ENCODE results near the gene PAK5. TPM values are rescaled to one million over a fixed set of nuclear protein-coding genes. Genes with fewer than 3 reads are reported as not detected.

PAK5 gene
- total and polyA plus RNA-seq, 8 donors = 1.0 to 2.0 (median 1.5) TPM

DNA sequence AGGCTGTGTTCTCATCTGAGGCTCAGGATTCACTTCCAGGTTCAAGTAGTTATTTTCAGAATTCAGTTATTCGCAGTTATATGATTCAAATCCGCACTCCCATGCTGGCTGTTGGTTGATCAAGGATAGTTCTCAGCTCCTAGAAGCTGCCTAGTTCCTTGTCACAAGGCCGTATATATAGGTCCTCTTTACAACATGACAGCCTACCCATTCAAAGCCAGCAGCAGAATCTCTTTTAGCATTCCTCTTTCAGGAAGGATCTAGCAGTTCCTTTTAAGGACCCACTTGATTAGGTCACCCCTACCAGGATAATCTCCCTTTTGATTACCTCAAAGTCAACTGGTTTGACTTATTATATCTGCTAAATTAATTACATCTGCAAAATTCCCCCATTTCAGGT lies 348.2 kb downstream of the PAK5 start:
- TF ChIP-seq, protein P1, sequence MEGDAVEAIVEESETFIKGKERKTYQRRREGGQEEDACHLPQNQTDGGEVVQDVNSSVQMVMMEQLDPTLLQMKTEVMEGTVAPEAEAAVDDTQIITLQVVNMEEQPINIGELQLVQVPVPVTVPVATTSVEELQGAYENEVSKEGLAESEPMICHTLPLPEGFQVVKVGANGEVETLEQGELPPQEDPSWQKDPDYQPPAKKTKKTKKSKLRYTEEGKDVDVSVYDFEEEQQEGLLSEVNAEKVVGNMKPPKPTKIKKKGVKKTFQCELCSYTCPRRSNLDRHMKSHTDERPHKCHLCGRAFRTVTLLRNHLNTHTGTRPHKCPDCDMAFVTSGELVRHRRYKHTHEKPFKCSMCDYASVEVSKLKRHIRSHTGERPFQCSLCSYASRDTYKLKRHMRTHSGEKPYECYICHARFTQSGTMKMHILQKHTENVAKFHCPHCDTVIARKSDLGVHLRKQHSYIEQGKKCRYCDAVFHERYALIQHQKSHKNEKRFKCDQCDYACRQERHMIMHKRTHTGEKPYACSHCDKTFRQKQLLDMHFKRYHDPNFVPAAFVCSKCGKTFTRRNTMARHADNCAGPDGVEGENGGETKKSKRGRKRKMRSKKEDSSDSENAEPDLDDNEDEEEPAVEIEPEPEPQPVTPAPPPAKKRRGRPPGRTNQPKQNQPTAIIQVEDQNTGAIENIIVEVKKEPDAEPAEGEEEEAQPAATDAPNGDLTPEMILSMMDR (IDR thresholded peaks at IDR 0.05) = no peak
- Histone ChIP-seq H3K9me3 (no peaks in the 10 kb centered on the region), H3K4me3 (no peak overlapping the region), H3K27ac (no peak overlapping the region), H3K27me3 (no peaks in the 10 kb centered on the region), H3K4me1 (no peaks in the 10 kb centered on the region), H3K36me3 (no peaks in the 10 kb centered on the region)
- no peak for ATAC-seq
- no peak for DNase-seq
- no peak for FAIRE-seq
- 74 to 82% methylated on average over 3 of the region's 3 CpGs for WGBS, 2 donors
- intact Hi-C loops (cut with DNase I) = no loop called here

DNA sequence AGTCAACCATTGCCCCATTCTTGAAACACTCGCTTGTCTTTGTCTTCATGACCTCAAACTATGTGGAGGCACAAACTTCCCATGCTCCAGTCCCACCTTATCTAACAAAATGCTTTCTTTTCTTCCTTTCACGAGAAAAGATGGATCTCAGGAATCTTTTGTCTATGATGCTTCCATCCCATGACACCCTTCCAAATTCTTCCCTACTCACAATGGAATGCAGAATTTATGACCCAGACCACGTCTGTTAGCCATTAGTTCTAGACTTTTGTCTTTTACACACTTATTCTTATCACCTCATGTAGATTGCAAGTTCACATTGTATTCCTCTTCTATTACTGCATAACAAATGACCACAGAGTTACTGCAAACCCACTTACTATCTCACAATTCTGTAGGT lies 348.7 kb downstream of the PAK5 start:
- Histone ChIP-seq H3K36me3 (no peaks in the 10 kb centered on the region), H3K27me3 (no peaks in the 10 kb centered on the region), H3K4me1 (no peaks in the 10 kb centered on the region), H3K9me3 (no peaks in the 10 kb centered on the region), H3K4me3 (no peak overlapping the region), H3K27ac (no peak overlapping the region)
- FAIRE-seq = no peak
- no peak for ATAC-seq
- WGBS, 2 donors = 63 to 75% methylated on average over 3 of the region's 3 CpGs
- intact Hi-C loops (cut with DNase I) = no loop called here
- TF ChIP-seq, protein P1 (IDR thresholded peaks at IDR 0.05) = no peak
- DNase-seq = no peak

DNA sequence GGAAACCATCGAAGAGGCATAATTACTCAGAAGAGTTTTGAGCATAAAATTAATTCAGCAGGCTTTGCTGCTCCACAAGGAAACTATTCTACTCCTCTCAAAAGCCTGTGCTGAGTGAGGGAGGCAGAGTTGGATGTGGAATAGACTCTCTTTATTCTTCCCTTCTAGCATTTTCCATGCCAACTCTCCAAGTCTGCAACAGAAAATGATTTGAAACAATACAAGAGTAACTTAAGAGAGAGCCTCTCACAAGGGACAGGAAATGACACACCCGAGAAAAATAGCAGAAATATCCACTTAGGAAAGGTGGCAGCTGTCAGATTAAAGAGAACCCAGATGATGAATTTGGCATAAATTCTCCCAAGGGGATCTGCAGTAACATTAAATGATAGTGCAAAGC lies 350.8 kb downstream of the PAK5 start:
- ATAC-seq (no peak), DNase-seq (no peak), FAIRE-seq (no peak)
- H3K4me1 ChIP-seq = no peaks in the 10 kb centered on the region
- no peak overlapping the region for H3K27ac ChIP-seq
- no peaks in the 10 kb centered on the region for H3K36me3 ChIP-seq
- H3K9me3 ChIP-seq = no peaks in the 10 kb centered on the region
- H3K4me3 ChIP-seq = no peak overlapping the region
- H3K27me3 ChIP-seq = no peaks in the 10 kb centered on the region
- intact Hi-C loops (cut with DNase I) = no loop called here
- TF ChIP-seq, protein P1 (IDR thresholded peaks at IDR 0.05) = no peak
- 45 to 47% methylated on average over 2 of the region's 2 CpGs for WGBS, 2 donors

Other genes starting within 250 kb of the PAK5 start
- gene ANKEF1, start 195.9 kb upstream of the PAK5 start, total RNA-seq = 10 to 100 TPM in 1 of 6 donors, 1 to 10 TPM in 5; 4.2 to 10.0 (median 7.1) TPM
- 1 to 10 TPM; 1.7 to 3.1 TPM for gene ANKEF1, start 195.9 kb upstream of the PAK5 start, polyA plus RNA-seq